MCF 10A (cell line): ENCODE measurements around the gene SIM1. TPM values are rescaled to one million over a fixed set of nuclear protein-coding genes. Genes with fewer than 3 reads are reported as not detected.

Source experiments
- BruUV-seq: library from RNA; stranded (reverse); fragments of 400-500 nt; replicated peaks from 2 replicates; lab custom pipeline; 2021; lab: Mats Ljungman, UMichigan
- CTCF ChIA-PET: fragments of 300-600 bp; sonication (Branson Sonifier 250); formaldehyde crosslinking; extraction: SDS; loops from one replicate; lab custom pipeline; 2021; ENCODE audit warnings: antibody characterized with exemption, inconsistent platforms; lab: Yijun Ruan, JAX
- POLR2A ChIA-PET: fragments of 300-600, 350-650 bp; sonication (Branson Sonifier 250); formaldehyde crosslinking; extraction: SDS; loops from one replicate; lab custom pipeline; 2020; ENCODE audit warnings: antibody characterized with exemption, inconsistent platforms; lab: Yijun Ruan, JAX
- DNase-seq: peaks from one replicate; pipeline ENCODE4 v3.0.0-alpha.2; 2018; ENCODE audit not compliant: unreplicated experiment
- H3K27ac Mint-ChIP-seq: one replicate; pipeline ENCODE4 v1.8.0; 2022; ENCODE audit warnings: mild to moderate bottlenecking, low read depth, mixed read lengths; ENCODE audit not compliant: unreplicated experiment
- H3K27me3 Mint-ChIP-seq: one replicate; pipeline ENCODE4 v1.8.0; 2022; ENCODE audit warnings: mixed read lengths; ENCODE audit not compliant: insufficient read depth, unreplicated experiment
- H3K36me3 Mint-ChIP-seq: one replicate; pipeline ENCODE4 v1.8.0; 2022; ENCODE audit warnings: mild to moderate bottlenecking, moderate library complexity, mixed read lengths; ENCODE audit not compliant: insufficient read depth, unreplicated experiment
- H3K4me1 Mint-ChIP-seq: one replicate; pipeline ENCODE4 v1.8.0; 2022; ENCODE audit warnings: mixed read lengths; ENCODE audit not compliant: insufficient read depth, unreplicated experiment
- H3K4me3 Mint-ChIP-seq: one replicate; pipeline ENCODE4 v1.8.0; 2022; ENCODE audit warnings: mild to moderate bottlenecking, moderate library complexity, mixed read lengths; ENCODE audit not compliant: unreplicated experiment
- H3K9me3 Mint-ChIP-seq: one replicate; pipeline ENCODE4 v1.8.0; 2022; ENCODE audit warnings: mixed read lengths; ENCODE audit not compliant: unreplicated experiment
- intact Hi-C: fragments of 100-400 bp; cut with micrococcal nuclease; formaldehyde crosslinking; loops from 2 replicates; pipeline ENCODE4 v1.14.1; 2022
- total RNA-seq: library from RNA; stranded (reverse); gene quantifications from 2 replicates; pipeline ENCODE4 v1.2.3, GENCODE V29; 2022
- TF ChIP-seq, protein P1 (sequence below): fragments of 200-600 bp; IDR thresholded peaks from one replicate; pipeline ENCODE4 v1.8.0; 2022; ENCODE audit warnings: antibody characterized with exemption, mild to moderate bottlenecking; ENCODE audit not compliant: unreplicated experiment

The SIM1 gene
- total RNA-seq, 1 experiment from 2014 or later, result not detected

DNA sequence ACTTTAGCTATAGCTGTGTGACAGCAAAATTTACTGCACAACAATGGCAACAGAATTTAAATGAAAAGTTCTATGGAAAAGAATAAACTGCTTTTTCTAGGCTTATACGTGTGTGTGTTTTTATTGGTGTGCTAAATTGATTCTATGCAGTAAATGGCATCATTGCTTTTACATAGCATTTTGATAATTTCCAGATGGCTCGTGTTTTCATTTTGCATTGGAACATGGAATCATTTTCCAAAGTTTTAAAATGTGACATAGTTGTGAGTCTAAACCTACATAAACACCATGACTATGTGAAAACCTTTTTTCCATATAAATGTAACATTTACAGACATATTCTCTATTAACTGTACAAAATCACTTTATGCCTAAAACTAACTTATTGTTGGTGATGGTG lies 127.8 kb downstream of the SIM1 start:
- BruUV-seq, result no TSS peak
- POLR2A ChIA-PET, result no interaction called here
- Mint-ChIP-seq H3K27me3 (no peaks in the 10 kb centered on the region), H3K4me3 (no peak overlapping the region), H3K9me3 (no peaks in the 10 kb centered on the region), H3K36me3 (no peaks in the 10 kb centered on the region), H3K27ac (no peak overlapping the region), H3K4me1 (no peaks in the 10 kb centered on the region)
- intact Hi-C loops, result no loop called here
- TF ChIP-seq, protein P1, sequence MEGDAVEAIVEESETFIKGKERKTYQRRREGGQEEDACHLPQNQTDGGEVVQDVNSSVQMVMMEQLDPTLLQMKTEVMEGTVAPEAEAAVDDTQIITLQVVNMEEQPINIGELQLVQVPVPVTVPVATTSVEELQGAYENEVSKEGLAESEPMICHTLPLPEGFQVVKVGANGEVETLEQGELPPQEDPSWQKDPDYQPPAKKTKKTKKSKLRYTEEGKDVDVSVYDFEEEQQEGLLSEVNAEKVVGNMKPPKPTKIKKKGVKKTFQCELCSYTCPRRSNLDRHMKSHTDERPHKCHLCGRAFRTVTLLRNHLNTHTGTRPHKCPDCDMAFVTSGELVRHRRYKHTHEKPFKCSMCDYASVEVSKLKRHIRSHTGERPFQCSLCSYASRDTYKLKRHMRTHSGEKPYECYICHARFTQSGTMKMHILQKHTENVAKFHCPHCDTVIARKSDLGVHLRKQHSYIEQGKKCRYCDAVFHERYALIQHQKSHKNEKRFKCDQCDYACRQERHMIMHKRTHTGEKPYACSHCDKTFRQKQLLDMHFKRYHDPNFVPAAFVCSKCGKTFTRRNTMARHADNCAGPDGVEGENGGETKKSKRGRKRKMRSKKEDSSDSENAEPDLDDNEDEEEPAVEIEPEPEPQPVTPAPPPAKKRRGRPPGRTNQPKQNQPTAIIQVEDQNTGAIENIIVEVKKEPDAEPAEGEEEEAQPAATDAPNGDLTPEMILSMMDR, result no peak
- no peak for DNase-seq
- CTCF ChIA-PET, result interaction anchor here (0.7 to 0.9 kb wide), 2 partner anchors 155 to 331 kb away, joined by 3 to 4 read pairs; no protein-coding TSS in a partner anchor

DNA sequence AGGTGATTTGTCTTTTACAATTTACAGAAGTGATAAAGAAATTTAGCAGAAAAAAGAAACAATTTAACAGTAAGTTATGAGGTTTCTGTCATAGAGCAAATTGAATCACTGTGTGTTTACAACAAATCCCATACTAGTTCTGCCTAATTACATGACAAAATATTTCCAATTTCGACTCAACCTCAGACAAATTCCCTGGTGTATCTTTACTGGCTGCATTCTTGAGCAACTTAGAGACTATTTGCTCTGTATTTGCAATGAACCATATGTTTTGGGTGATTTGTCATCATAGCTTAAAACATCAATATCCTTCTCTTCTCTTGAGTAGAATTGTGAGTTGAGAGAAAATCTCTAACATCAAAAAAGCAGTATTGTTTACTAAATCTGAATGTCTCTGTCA lies 128.7 kb downstream of the SIM1 start:
- no peak overlapping the region for H3K27ac Mint-ChIP-seq
- H3K4me3 Mint-ChIP-seq, result no peak overlapping the region
- TF ChIP-seq, protein P1, result no peak
- CTCF ChIA-PET, result no interaction called here
- no peaks in the 10 kb centered on the region for H3K27me3 Mint-ChIP-seq
- intact Hi-C loops, result no loop called here
- POLR2A ChIA-PET, result no interaction called here
- no peaks in the 10 kb centered on the region for H3K4me1 Mint-ChIP-seq
- BruUV-seq, result no TSS peak
- H3K9me3 Mint-ChIP-seq, result no peaks in the 10 kb centered on the region
- DNase-seq, result no peak
- H3K36me3 Mint-ChIP-seq, result no peaks in the 10 kb centered on the region
